Astrocyte (in vitro differentiated cells and primary cell): ENCODE data around the gene JKAMP.

ENCODE experiments used
- EZH2 ChIP-seq: IDR thresholded peaks from 2 replicates; pipeline ENCODE4 v1.6.1; 2012; ENCODE audit warnings: mild to moderate bottlenecking, low read length, inconsistent platforms; ENCODE audit not compliant: insufficient read depth
- TF ChIP-seq, protein P1 (sequence below): IDR thresholded peaks from 2 replicates; pipeline ENCODE4 v1.5.1; 2011; ENCODE audit warnings: low read depth, mild to moderate bottlenecking, inconsistent platforms, low read length, moderate library complexity; ENCODE audit not compliant: insufficient read depth

DNA sequence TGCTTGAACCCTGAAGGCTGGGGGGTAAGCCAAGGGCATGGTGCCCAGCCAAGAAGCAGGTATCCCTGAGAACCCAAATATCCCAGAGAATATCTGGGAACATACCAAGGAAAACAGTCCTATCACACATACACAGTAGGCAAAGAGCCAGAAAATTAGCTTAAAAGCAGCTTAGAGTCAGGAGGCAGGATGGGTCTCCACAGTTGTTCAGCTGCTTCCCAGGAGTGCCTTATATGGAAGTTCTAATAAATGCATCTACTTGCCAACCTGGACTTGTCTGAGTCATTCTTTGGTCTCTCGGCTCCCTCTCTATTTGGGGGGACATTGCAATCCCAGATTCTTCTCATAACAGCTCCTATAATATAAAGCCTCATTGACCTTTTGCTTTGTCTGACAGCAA, 10.1 kb upstream of the JKAMP start:
- TF ChIP-seq, protein P1, sequence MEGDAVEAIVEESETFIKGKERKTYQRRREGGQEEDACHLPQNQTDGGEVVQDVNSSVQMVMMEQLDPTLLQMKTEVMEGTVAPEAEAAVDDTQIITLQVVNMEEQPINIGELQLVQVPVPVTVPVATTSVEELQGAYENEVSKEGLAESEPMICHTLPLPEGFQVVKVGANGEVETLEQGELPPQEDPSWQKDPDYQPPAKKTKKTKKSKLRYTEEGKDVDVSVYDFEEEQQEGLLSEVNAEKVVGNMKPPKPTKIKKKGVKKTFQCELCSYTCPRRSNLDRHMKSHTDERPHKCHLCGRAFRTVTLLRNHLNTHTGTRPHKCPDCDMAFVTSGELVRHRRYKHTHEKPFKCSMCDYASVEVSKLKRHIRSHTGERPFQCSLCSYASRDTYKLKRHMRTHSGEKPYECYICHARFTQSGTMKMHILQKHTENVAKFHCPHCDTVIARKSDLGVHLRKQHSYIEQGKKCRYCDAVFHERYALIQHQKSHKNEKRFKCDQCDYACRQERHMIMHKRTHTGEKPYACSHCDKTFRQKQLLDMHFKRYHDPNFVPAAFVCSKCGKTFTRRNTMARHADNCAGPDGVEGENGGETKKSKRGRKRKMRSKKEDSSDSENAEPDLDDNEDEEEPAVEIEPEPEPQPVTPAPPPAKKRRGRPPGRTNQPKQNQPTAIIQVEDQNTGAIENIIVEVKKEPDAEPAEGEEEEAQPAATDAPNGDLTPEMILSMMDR: no peak
- TF ChIP-seq EZH2: no peak
